SH-SY5Y (cell line): Measurements from ENCODE around the gene PHLDB3.

Source experiments
- GATA2 ChIP-seq: IDR thresholded peaks from 2 replicates; pipeline ENCODE4 v1.6.1; 2011; ENCODE audit warnings: mild to moderate bottlenecking, low read depth, low read length
- GATA3 ChIP-seq: IDR thresholded peaks from 2 replicates; pipeline ENCODE4 v1.6.1; 2011; ENCODE audit warnings: low read depth, mild to moderate bottlenecking, low read length, moderate library complexity

- no peak for TF ChIP-seq GATA2
- TF ChIP-seq GATA3, result no peak
These were observed 37.3 kb downstream of the PHLDB3 start for GRCh38 chr19:43467276-43467675.
